Measurements from ENCODE around the gene TGM2.

Gene TGM2

GRCh38 chr20:38126146-38126921 is 38.7 kb downstream of the TGM2 start:
- FAIRE-seq (no peak), DNase-seq (ENCODE audit: insufficient read length, low spot score) (no peak)
- TF ChIP-seq POLR2A (IDR thresholded peaks at IDR 0.05; ENCODE audit: low read depth, low read length), result no peak

DNA sequence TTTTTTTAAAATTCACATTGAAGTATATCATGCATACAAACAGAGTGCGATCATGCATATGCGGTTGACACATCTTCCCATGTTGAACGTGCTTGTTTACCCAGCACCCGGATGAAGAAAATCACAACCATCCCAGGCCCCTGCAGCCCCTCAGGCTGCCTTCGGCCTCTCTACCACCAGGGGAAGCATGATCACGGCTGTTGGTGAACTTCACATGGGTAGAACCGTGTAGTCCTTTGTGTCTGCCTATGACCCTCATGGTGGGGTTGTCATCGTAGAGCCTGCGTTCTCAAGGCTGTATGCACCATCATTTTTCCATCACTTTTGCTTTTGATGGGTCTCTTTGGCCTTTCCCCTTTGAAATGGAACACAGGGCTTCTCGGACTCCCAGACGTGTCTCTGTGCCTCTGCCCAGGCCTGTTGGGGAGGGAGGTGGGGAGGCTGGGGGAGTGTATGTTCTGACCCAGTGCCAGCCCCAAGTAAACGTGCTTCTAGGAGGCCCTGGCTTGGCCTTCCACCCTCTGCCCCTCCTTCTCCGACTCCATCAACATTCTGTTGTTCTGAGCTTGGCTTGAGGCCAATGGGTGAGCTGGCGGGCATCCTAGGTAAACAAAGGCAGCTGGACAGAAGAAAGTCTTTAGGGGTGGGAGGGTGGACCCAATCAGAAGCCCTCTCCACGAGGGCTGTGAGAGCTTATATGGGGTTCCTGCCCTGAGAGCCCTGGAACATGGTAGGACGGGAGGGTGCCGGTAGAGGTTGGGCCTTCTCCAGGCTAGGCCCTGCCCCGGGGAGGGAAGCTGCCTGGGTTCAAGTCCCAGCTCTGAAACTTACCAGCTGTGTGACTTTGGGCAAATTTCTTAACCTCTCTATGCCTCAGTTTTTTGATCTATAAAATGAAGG is 39.7 kb downstream of the TGM2 start:
- TF ChIP-seq POLR2A (IDR thresholded peaks at IDR 0.05; ENCODE audit: low read depth, low read length), result no peak
- DNase-seq (ENCODE audit: insufficient read length, low spot score), result no peak
- no peak for FAIRE-seq

GRCh38 chr20:38123021-38123587 is 42.0 kb downstream of the TGM2 start:
- DNase-seq (ENCODE audit: insufficient read length, low spot score) (no peak), FAIRE-seq (no peak)
- TF ChIP-seq POLR2A (IDR thresholded peaks at IDR 0.05; ENCODE audit: low read depth, low read length), result no peak

GRCh38 chr20:38121741-38122140 is 43.3 kb downstream of the TGM2 start:
- DNase-seq (ENCODE audit: insufficient read length, low spot score) (no peak), FAIRE-seq (no peak)
- TF ChIP-seq POLR2A (IDR thresholded peaks at IDR 0.05; ENCODE audit: low read depth, low read length), result no peak

DNA sequence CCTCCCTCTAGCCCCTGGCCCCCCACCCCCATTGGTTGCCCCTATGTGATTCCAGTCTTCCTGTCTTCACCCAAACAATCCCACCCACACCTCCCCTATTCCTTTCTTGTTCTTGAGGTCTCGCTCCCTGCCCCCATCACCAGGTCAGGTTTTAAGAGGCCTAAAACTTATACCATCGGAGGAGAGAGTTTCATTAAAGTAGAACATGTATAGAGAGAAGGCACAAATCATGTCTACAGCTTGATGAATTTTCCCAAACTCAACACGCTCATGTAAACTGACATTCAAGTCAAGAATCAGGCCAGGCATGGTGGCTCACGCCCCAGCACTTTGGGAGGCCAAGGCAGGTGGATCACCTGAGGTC is 44.5 kb downstream of the TGM2 start:
- no peak for TF ChIP-seq POLR2A (IDR thresholded peaks at IDR 0.05; ENCODE audit: low read depth, low read length)
- FAIRE-seq (no peak), DNase-seq (ENCODE audit: insufficient read length, low spot score) (no peak)

DNA sequence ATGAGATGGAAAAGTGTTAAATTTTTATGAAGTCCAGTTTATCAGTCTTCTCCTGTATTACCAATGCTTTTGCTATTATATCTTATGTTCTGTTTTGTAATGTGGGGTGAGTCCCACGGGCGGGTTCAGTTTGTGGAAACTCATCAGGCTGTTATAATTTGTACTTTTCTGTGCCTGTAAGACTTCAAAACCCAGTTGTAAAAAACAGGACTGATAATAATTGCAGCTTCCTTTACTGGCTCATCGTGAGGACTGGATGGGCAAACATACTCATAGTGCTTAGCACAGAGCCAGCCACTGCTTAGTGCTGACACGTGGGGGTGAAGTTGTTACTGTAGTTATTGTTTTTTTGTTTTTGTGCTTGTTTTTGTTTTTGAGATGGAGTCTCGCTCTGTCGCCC is 45.6 kb downstream of the TGM2 start:
- DNase-seq (ENCODE audit: insufficient read length, low spot score) (no peak), FAIRE-seq (no peak)
- TF ChIP-seq POLR2A (IDR thresholded peaks at IDR 0.05; ENCODE audit: low read depth, low read length), result no peak

GRCh38 chr20:38117635-38118034 is 47.4 kb downstream of the TGM2 start:
- FAIRE-seq (no peak), DNase-seq (ENCODE audit: insufficient read length, low spot score) (no peak)
- TF ChIP-seq POLR2A (IDR thresholded peaks at IDR 0.05; ENCODE audit: low read depth, low read length), result no peak

- DNase-seq (ENCODE audit: insufficient read length, low spot score), result no peak
- no peak for TF ChIP-seq POLR2A (IDR thresholded peaks at IDR 0.05; ENCODE audit: low read depth, low read length)
- no peak for FAIRE-seq
Measured at GRCh38 chr20:38117205-38117604, 47.9 kb downstream of the TGM2 start.

DNA sequence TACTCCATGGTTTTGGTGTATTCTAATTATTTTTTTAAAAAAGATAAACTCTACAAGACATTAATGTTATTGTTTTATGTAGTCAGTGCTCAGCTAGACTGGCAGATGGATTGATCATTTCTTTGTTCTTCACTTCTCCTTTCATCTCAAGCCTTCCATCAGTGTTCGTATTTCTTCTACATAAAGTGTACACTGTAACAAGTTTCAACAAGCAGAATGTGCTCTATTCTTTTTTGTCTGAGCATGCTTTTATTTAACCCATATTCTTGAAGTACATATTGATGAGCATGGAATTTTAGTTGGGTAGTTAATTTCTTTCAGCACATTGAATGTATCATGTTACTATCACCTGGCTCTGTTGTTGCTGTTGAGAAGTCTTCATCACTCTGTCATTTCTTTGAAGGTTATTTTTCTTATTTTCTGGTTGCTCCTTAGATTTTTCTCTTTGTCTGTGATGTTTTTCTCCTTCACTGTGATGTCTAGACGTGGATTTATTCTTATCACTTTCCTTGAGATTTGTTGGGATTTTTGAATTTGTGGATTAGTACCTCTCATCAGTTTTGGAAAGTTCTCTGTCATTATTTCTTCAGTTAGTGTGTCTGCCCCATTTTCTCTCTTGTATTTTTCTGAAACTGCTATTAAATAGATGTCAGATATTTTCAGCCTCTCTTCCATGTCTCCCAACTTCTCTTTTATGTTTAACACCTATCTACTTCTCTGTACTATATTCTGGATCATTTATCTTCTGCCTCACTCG is 48.5 kb downstream of the TGM2 start:
- FAIRE-seq, result no peak
- TF ChIP-seq POLR2A (IDR thresholded peaks at IDR 0.05; ENCODE audit: low read depth, low read length), result no peak

GRCh38 chr20:38115896-38116295 is 49.2 kb downstream of the TGM2 start:
- FAIRE-seq (no peak), DNase-seq (ENCODE audit: insufficient read length, low spot score) (no peak)
- no peak for TF ChIP-seq POLR2A (IDR thresholded peaks at IDR 0.05; ENCODE audit: low read depth, low read length)

More for the DNA sequence above, 48.5 kb downstream of the TGM2 start:
- DNase-seq (ENCODE audit: insufficient read length, low spot score), result no peak

- no peak for TF ChIP-seq POLR2A (IDR thresholded peaks at IDR 0.05; ENCODE audit: low read depth, low read length)
- FAIRE-seq, result no peak
- DNase-seq (ENCODE audit: insufficient read length, low spot score), result no peak
Measured at GRCh38 chr20:38115205-38115604, 49.9 kb downstream of the TGM2 start.

DNA sequence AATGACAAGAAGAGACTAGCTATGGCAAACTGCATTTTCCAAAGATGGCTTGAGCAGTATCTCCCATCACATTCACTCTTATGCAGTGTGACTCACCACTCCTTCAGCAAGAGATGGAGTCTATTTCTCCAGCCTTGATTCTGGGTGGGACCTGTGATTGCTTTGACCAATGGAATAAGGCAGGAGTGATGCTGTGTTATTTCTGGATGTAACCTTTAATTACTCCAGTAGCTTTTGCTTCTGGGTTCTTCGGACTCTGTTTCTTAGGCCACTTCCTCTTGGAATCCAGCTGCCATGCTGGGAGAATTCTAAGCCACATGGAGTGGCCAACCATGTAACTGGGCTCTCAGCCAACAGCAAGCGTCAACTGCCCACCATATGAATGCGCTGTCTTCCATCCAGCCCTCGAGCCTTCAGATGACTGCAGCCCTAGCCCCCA is 50.7 kb downstream of the TGM2 start:
- no peak for FAIRE-seq
- TF ChIP-seq POLR2A (IDR thresholded peaks at IDR 0.05; ENCODE audit: low read depth, low read length), result no peak
- no peak for DNase-seq (ENCODE audit: insufficient read length, low spot score)

GRCh38 chr20:38113401-38114325 is 51.4 kb downstream of the TGM2 start:
- FAIRE-seq (no peak), DNase-seq (ENCODE audit: insufficient read length, low spot score) (no peak)
- TF ChIP-seq POLR2A (IDR thresholded peaks at IDR 0.05; ENCODE audit: low read depth, low read length), result no peak

All from H54 (cell line).